ENCODE results near the gene NINJ1.
A peak's percentile ranks its signal among the peaks of the same experiment; 100 is the strongest.

Gene NINJ1

GRCh38 chr9:93127395-93127911 is 6.6 kb downstream of the NINJ1 start:
- Histone ChIP-seq H3K9me3 (ENCODE audit: insufficient read depth, low read depth, low read length) (peaks cover 3% of the 10 kb centered on the region), H2BK12ac (ENCODE audit: low read length) (no peak overlapping the region), H3K4me2 (ENCODE audit: low read length) (no peak overlapping the region), H4K91ac (ENCODE audit: low read depth, low read length) (no peak overlapping the region), H3K4me3 (ENCODE audit: low read depth, low read length) (no peak overlapping the region), H3K4me1 (ENCODE audit: control insufficient read depth in 1 of 2, insufficient read depth in 2 of 2, low read length in 2 of 2) (peaks cover 12 to 20% of the 10 kb centered on the region in 2 experiments), H3K18ac (ENCODE audit: low read length) (no peak overlapping the region), H3K4ac (ENCODE audit: low read depth, low read length) (no peak overlapping the region), H3K36me3 (ENCODE audit: control insufficient read depth in 1 of 2, insufficient read depth in 2 of 2, low read length in 2 of 2) (peaks cover 10 to 17% of the 10 kb centered on the region in 2 experiments), H2BK120ac (ENCODE audit: insufficient read depth, low read length, poor library complexity) (no peak overlapping the region), H3K23ac (ENCODE audit: low read length) (no peak overlapping the region), H2AFZ (ENCODE audit: insufficient read depth, low read length, poor library complexity) (no peak overlapping the region), H3K79me1 (ENCODE audit: low read length) (peaks cover 2% of the 10 kb centered on the region), H4K12ac (ENCODE audit: low read depth, low read length) (no peak overlapping the region), H3K27ac (ENCODE audit: low read depth, low read length) (no peak overlapping the region), H4K8ac (ENCODE audit: low read depth, low read length) (no peak overlapping the region), H3K9ac (ENCODE audit: low read length) (no peak overlapping the region), H2BK5ac (ENCODE audit: low read depth, low read length, poor library complexity) (no peak overlapping the region), H3K14ac (ENCODE audit: low read length) (no peak overlapping the region), H3K79me2 (ENCODE audit: control insufficient read depth, insufficient read depth, low read length, poor library complexity) (peaks cover under 1% of the 10 kb centered on the region), H3K27me3 (ENCODE audit: insufficient read depth, low read length) (no peaks in the 10 kb centered on the region), H2AK5ac (ENCODE audit: low read length) (no peak overlapping the region)
- WGBS (ENCODE audit: extremely low coverage, insufficient coverage, insufficient read length), result no CpG with 5 or more reads among the region's 8 CpGs
- DNase-seq, result no peak

GRCh38 chr9:93126825-93127368 is 7.2 kb downstream of the NINJ1 start:
- Histone ChIP-seq H4K12ac (ENCODE audit: low read depth, low read length) (no peak overlapping the region), H3K4me1 (ENCODE audit: control insufficient read depth in 1 of 2, insufficient read depth in 2 of 2, low read length in 2 of 2) (peaks cover 7 to 17% of the 10 kb centered on the region in 2 experiments), H4K8ac (ENCODE audit: low read depth, low read length) (no peak overlapping the region), H2AK5ac (ENCODE audit: low read length) (no peak overlapping the region), H3K36me3 (ENCODE audit: control insufficient read depth in 1 of 2, insufficient read depth in 2 of 2, low read length in 2 of 2) (peaks cover 12 to 18% of the 10 kb centered on the region in 2 experiments), H2BK12ac (ENCODE audit: low read length) (no peak overlapping the region), H3K9ac (ENCODE audit: low read length) (no peak overlapping the region), H2BK120ac (ENCODE audit: insufficient read depth, low read length, poor library complexity) (no peak overlapping the region), H3K14ac (ENCODE audit: low read length) (no peak overlapping the region), H3K23ac (ENCODE audit: low read length) (no peak overlapping the region), H3K9me3 (ENCODE audit: insufficient read depth, low read depth, low read length) (no peaks in the 10 kb centered on the region), H3K27me3 (ENCODE audit: insufficient read depth, low read length) (no peaks in the 10 kb centered on the region), H3K4ac (ENCODE audit: low read depth, low read length) (no peak overlapping the region), H3K79me2 (ENCODE audit: control insufficient read depth, insufficient read depth, low read length, poor library complexity) (no peaks in the 10 kb centered on the region), H4K91ac (ENCODE audit: low read depth, low read length) (no peak overlapping the region), H3K27ac (ENCODE audit: low read depth, low read length) (no peak overlapping the region), H2AFZ (ENCODE audit: insufficient read depth, low read length, poor library complexity) (no peak overlapping the region), H3K18ac (ENCODE audit: low read length) (no peak overlapping the region), H2BK5ac (ENCODE audit: low read depth, low read length, poor library complexity) (no peak overlapping the region), H3K79me1 (ENCODE audit: low read length) (no peaks in the 10 kb centered on the region), H3K4me2 (ENCODE audit: low read length) (no peak overlapping the region), H3K4me3 (ENCODE audit: low read depth, low read length) (no peak overlapping the region)
- DNase-seq, result no peak
- no CpG with 5 or more reads among the region's 18 CpGs for WGBS (ENCODE audit: extremely low coverage, insufficient coverage, insufficient read length)

- no peak overlapping the region for H3K4me2 ChIP-seq (ENCODE audit: low read length)
- no peaks in the 10 kb centered on the region for H3K9me3 ChIP-seq (ENCODE audit: insufficient read depth, low read depth, low read length)
- H4K12ac ChIP-seq (ENCODE audit: low read depth, low read length), result no peak overlapping the region
- H2AFZ ChIP-seq (ENCODE audit: insufficient read depth, low read length, poor library complexity), result no peak overlapping the region
- no peak overlapping the region for H3K9ac ChIP-seq (ENCODE audit: low read length)
- no peaks in the 10 kb centered on the region for H3K79me2 ChIP-seq (ENCODE audit: control insufficient read depth, insufficient read depth, low read length, poor library complexity)
- no peak overlapping the region for H4K91ac ChIP-seq (ENCODE audit: low read depth, low read length)
- H3K14ac ChIP-seq (ENCODE audit: low read length), result no peak overlapping the region
- no peak for DNase-seq
- peaks cover 17 to 23% of the 10 kb centered on the region in 2 experiments for H3K36me3 ChIP-seq (ENCODE audit: control insufficient read depth in 1 of 2, insufficient read depth in 2 of 2, low read length in 2 of 2)
- no CpG with 5 or more reads among the region's 23 CpGs for WGBS (ENCODE audit: extremely low coverage, insufficient coverage, insufficient read length)
- no peak overlapping the region for H3K4me3 ChIP-seq (ENCODE audit: low read depth, low read length)
- H3K27me3 ChIP-seq (ENCODE audit: insufficient read depth, low read length), result no peaks in the 10 kb centered on the region
- no peaks in the 10 kb centered on the region for H3K79me1 ChIP-seq (ENCODE audit: low read length)
- H3K23ac ChIP-seq (ENCODE audit: low read length), result no peak overlapping the region
- H2BK12ac ChIP-seq (ENCODE audit: low read length), result no peak overlapping the region
- H2BK5ac ChIP-seq (ENCODE audit: low read depth, low read length, poor library complexity), result no peak overlapping the region
- no peak overlapping the region for H4K8ac ChIP-seq (ENCODE audit: low read depth, low read length)
- H3K18ac ChIP-seq (ENCODE audit: low read length), result peak overlapping the region; percentile 7
- H3K27ac ChIP-seq (ENCODE audit: low read depth, low read length), result no peak overlapping the region
- H2AK5ac ChIP-seq (ENCODE audit: low read length), result no peak overlapping the region
- peaks cover 6 to 16% of the 10 kb centered on the region in 2 experiments for H3K4me1 ChIP-seq (ENCODE audit: control insufficient read depth in 1 of 2, insufficient read depth in 2 of 2, low read length in 2 of 2)
- no peak overlapping the region for H3K4ac ChIP-seq (ENCODE audit: low read depth, low read length)
- no peak overlapping the region for H2BK120ac ChIP-seq (ENCODE audit: insufficient read depth, low read length, poor library complexity)
These were observed 7.8 kb downstream of the NINJ1 start for GRCh38 chr9:93126151-93126781.

GRCh38 chr9:93125331-93125894 is 8.6 kb downstream of the NINJ1 start:
- no CpG with 5 or more reads among the region's 10 CpGs for WGBS (ENCODE audit: extremely low coverage, insufficient coverage, insufficient read length)
- Histone ChIP-seq H3K9ac (ENCODE audit: low read length) (no peak overlapping the region), H2BK12ac (ENCODE audit: low read length) (no peak overlapping the region), H3K14ac (ENCODE audit: low read length) (no peak overlapping the region), H2BK5ac (ENCODE audit: low read depth, low read length, poor library complexity) (no peak overlapping the region), H3K4me1 (ENCODE audit: control insufficient read depth in 1 of 2, insufficient read depth in 2 of 2, low read length in 2 of 2) (peaks cover 6 to 11% of the 10 kb centered on the region in 2 experiments), H3K79me1 (ENCODE audit: low read length) (no peaks in the 10 kb centered on the region), H3K27ac (ENCODE audit: low read depth, low read length) (no peak overlapping the region), H3K23ac (ENCODE audit: low read length) (no peak overlapping the region), H2BK120ac (ENCODE audit: insufficient read depth, low read length, poor library complexity) (no peak overlapping the region), H3K18ac (ENCODE audit: low read length) (no peak overlapping the region), H3K4ac (ENCODE audit: low read depth, low read length) (no peak overlapping the region), H4K8ac (ENCODE audit: low read depth, low read length) (no peak overlapping the region), H3K27me3 (ENCODE audit: insufficient read depth, low read length) (no peaks in the 10 kb centered on the region), H2AK5ac (ENCODE audit: low read length) (no peak overlapping the region), H2AFZ (ENCODE audit: insufficient read depth, low read length, poor library complexity) (no peak overlapping the region), H4K91ac (ENCODE audit: low read depth, low read length) (no peak overlapping the region), H3K4me3 (ENCODE audit: low read depth, low read length) (no peak overlapping the region), H3K9me3 (ENCODE audit: insufficient read depth, low read depth, low read length) (no peaks in the 10 kb centered on the region), H3K36me3 (ENCODE audit: control insufficient read depth in 1 of 2, insufficient read depth in 2 of 2, low read length in 2 of 2) (peaks cover 18 to 25% of the 10 kb centered on the region in 2 experiments), H4K12ac (ENCODE audit: low read depth, low read length) (no peak overlapping the region), H3K79me2 (ENCODE audit: control insufficient read depth, insufficient read depth, low read length, poor library complexity) (no peaks in the 10 kb centered on the region), H3K4me2 (ENCODE audit: low read length) (no peak overlapping the region)
- no peak for DNase-seq
